ENCODE data around the gene HPS4.

HPS4 gene

DNA sequence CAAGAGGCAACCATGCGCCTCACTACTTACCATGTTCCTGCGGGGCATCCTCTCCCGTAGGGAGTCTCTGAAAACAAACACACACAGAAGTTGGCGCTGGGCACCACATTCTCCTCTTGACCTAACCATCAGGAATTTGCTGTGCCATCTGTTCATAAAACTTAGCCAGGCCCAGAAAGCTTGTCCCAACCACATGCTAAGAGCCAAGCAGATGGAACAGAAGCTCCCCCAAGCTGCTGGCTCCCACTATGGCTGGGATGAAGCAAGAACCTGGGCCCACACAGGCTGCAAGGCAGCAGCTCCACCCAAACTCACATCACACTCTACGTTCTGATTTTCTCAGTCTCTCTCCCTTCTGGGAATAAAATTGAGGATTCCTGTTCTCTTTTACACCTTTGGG, 17.4 kb downstream of the HPS4 start:
- no peak for DNase-seq (ENCODE audit: low read depth in 2 of 2)

DNA sequence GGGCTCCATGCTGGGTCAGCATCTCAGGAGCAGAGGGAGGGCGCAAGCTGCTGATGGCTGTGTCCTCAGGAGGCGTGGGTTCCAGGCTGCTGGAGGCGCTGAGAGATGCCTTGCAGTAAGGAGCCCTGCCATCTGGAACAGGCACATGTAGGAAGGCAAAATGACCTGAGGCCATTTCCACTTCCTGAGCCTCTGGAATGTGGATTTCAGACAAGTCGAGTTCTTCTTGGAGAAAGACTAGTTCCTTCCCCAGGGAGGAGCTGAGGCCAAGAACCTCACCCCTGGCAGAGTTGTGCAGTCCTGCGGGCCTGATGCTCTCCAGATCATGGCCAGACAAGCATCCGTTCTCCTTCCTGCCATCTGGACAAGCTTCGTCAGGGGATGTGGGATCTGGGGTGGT, 19.3 kb downstream of the HPS4 start:
- no peak for DNase-seq (ENCODE audit: low read depth in 2 of 2)

DNA sequence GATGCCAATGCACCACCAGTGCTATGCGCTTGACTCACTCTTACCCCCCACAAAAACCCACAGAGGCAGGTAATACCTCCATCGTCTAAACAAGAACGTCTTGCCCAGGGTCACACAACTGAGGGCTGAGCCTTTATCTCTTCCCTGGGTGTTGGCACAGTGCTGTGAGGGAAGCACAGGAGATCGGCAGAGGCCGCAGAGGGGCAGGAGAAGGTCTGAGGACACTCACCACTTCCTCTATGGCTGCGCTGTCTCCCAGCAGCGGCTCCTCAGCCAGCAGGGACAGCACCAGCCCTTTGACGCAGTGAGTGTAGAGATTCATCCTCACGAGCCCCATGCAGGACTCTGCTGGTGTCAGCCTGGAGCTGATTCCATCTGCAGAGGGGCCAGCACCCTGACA, 19.9 kb downstream of the HPS4 start:
- no peak for DNase-seq (ENCODE audit: low read depth in 2 of 2)

DNA sequence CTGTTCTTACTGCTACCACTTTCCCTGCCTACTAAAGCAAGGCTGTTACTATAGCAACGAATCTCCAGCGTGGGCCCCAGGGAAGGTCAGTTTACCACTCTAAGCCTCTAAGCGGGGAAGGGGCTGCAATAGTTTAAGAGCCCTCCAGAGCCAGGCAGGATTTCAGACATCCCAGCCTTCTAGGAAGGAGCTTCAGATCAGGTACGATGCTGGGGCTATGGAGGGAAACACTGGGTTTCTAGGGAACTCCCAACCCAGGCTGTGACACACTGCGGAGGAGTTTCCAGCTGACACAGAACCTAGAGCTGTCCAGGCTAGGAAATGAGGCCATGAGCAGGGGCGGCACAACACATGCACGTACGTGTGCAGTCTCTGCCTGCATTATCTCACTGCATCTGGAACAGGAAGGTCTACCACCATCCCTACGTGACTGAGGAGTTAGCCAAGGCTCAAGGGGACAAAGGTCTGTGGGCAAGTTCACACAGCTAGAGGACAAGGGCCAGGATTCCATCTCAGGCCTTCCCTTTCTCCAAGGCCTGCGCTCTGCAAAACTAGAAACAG, 20.4 kb downstream of the HPS4 start:
- no peak for DNase-seq (ENCODE audit: low read depth in 2 of 2)

DNA sequence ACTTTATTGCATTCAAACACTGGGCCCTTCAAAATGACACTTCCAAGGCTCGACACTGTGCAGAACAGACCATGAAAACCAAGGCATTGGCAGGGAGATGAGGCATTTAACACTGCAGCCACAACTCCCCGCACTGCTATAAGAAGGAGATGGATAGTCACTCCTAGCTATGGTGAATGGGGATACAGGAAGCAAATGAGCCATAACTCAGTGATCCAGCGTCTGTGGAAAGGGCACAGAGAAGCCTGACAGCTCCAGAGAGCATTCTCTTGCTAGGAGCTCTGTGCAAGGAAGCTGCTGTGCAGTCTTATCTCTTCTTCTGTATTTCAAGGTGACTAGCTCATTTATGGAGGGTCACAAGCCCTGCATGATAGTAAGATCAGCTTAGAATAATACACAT, 20.9 kb downstream of the HPS4 start:
- no peak for DNase-seq (ENCODE audit: low read depth in 2 of 2)

DNA sequence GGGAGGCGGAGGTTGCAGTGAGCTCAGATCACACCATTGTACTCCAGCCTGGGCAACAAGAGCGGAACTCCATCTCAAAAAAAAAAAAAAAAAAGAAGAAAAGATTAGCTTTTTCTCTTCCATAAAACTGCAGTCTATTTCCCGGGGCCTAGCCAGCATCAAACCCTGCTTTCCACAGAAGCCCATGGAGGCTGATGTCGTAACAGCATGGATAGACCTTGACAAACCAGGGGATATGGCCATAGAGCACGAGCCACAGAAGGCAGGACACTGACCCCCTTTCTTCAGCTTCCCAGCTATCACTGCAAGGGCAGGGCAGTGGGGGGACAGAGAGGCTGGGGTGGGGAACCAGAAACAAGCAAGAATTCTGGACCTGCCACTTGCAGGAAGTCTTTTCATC, 21.5 kb downstream of the HPS4 start:
- no peak for DNase-seq (ENCODE audit: low read depth in 2 of 2)

DNA sequence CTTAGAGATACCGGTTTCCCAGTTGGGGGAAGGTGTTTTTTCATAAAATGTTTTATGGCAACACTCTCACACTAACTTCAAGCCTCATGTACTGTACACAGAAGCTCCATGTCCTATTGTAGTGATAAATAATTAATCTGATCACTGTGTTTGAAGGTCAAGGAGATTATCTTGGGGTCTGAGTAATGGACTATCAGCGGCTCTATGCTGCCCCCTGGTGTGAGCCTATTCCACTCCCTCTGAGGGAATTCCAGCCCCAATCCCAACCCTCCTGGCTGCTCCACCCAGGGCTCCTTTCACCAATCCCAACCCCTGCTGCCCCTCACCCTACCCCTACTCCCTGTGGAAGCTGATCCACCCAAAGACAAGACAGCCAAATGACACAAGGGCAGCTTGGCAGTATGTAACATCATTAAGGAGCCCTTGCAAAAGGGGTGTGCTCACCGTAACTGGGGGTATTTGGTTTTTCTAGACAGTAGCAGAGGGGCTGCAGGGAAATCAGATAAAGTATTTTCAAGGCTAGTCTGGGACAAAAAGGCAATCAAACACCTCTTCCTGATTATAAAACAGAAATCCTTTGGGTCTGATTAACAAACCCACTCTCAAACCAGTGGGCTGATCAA, 22.3 kb downstream of the HPS4 start:
- DNase-seq (ENCODE audit: low read depth in 2 of 2): peak; percentile 30 to 50

DNA sequence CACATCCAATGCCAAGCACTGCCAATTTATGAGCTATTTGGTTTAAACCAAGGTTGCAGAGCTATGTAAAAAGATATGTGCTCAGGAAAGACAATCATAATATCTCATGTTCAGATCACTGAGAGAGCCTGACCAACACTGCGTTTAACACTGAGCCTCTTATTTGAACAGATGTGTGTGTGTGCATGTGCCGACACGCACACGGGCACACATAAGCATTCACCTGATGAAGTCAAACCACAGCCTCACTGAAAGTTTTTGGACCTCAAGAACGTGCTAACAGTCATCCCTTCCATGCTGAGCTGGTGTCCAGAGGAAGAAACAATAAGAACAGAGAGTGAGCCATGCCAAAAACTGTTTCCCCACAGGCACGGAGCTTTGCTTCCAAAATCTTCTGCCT, 23.4 kb downstream of the HPS4 start:
- no peak for DNase-seq (ENCODE audit: low read depth in 2 of 2)

DNA sequence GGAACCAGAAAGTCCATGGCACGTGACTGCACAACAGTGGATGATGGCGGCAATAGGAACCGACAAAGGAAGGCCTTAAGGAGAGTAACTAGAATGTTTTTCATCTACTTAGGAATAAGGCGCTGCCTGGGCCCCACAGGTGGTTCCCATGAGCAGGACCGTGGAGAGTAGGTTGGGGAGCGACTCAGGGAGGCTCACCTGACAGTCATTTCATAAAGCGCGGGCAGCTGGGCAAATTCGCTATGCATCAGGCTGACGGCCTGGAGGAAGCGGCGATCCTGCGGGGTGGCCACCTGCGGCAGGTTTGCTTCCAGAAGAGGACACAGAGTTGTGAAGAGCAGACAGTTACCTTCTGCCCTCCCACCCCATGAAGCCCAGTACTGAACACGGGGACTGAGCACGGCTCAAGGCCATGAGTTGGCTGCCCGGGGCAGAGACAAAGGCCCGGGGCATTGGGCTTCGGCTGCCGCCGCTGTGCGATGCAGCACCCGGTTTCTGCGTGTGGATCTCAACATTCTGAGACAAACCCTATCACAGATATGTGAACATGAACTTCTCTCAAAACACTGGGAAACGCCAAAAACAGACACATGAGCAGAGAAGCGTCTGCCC, 25.8 kb downstream of the HPS4 start:
- DNase-seq (ENCODE audit: low read depth in 2 of 2): no peak

DNA sequence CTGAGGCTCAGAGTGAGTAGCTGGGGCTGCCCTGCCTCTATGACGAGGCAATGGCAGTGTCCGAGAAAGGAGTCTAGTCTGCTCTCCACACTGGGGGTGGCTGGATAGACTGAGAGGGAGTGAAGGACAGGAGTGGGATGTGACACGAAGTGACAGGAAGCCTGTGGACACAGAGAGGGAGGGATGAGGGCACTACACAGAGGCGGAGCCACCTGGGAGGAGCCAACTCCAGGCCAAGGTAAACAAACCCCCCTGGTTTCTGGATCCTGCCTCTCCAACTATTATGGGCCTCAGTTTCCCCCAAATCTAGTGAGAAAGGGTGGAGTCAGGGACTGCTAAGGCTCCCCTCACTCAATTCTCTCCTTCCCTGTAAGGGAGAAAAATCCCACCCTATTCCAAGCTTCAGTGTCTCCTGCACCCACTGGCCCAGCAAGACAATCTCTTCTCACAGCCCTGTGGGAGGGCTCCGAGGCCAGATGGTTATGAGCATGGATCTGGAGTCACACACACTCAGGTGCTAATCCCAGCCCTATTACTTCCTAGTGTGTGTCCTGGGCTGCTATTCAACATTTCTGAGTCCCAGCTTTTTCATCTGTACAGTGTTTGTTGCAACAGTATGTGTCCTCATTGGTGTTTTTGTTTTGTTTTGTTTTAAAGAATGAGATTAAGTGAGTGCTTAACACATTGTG, 29.6 kb downstream of the HPS4 start:
- no peak for DNase-seq (ENCODE audit: low read depth in 2 of 2)

DNA sequence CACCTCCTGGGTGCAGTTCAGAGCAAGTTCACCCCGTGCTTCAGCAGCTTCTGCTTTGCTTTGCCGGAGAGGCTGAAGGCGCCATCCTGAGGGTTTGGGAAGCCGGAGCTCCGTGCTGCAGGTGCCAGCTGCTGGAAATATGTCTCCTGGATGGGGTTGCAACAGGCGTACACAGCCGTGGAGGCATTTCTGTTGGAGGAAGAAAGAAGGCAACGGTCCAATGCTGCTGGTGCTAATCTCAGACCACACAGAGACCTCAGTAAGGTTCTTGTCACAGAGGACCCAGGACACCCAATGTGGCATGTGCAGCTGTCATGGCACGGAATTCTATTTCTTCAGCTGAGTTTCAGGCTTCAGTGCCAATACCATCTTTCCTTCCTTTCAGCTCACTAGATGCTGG, 30.4 kb downstream of the HPS4 start:
- no peak for DNase-seq (ENCODE audit: low read depth in 2 of 2)

DNA sequence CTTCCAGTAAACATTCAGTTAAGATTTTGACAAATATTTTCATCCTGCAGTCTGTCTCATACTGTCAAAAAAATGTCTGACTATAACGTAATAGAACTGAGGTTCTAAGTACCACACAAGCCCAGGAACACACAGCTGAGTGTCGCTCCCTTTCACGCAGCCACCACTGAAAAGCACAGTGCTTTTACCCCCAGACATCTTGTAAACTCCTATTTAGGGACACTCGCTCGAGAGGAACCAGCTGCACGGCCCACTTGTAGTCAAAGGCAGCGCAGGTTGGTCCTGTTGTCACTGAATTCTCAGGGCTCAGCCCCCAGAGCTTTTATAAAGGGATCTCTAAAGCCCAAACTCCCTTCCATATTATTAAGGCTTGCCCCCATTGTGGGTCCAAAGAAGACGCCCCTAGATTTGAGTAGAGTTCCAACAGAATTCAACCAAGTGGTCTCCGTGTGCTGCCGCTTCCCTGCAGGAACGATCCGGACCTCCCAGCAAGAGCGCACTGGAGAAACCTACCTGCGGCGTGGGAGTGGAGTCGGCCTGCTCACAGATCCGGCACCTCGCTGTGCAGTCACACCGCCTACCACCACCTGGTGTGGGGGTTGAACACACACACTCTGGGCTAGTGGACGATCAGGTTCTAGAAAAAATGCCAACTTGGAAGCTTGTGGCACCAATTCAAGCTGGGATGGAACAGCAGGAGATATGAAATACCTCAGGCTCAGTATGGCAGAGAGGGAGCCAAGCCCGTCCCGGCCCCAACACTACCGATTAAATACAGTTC, 31.2 kb downstream of the HPS4 start:
- DNase-seq (ENCODE audit: low read depth in 2 of 2): no peak

DNA sequence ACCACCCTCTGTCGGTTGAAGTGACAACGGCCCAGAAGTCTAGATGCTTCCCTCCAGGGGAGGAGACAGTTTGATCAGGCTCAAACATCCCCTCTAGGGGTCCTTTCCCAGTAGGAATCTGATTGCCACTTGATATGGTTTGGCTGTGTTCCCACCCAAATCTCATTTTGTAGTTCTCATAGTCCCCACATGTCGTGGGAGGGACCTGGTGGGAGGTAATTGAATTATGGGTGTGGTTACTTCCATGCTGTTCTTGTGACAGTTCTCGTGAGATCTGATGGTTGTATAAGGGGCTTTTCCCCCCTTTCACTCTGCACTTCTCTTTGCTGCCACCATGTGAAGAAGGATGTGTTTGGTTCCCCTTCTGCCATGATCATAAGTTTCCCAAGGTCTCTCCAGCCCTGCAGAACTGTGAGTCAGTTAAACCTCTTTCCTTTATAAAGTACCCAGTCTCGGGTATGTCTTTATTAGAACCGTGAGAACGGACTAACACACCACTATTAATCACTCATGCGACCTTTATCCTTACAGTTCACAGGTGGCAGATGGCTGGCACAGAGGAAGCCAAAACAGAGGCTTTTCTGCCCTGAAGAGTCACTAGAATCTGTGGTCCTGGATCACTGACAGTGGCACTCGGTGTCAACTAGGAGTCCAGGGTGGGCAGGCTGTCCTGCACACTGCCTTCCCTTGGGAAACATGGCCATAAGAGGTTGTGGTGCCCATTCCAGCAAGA, 33.0 kb downstream of the HPS4 start:
- no peak for DNase-seq (ENCODE audit: low read depth in 2 of 2)

DNA sequence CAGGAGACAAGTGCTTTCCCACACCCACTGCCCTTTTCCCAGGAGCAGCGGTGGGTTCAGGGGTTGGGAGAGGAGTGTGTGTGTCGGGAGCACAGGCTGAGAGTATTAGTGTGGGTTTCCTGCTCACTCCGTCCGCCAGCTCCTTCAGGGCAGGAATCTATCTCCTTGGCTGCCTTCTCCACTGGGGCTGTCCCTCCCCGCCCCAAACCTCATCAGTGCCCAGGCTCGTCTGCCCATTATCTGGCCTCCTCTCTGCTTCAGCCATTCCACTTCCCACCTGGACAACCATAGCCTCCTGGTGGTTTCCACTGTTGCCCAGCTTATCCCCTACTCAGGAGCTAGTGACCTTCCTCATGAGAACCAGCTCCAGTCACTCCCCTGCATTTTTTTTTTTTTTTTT, 34.6 kb downstream of the HPS4 start:
- no peak for DNase-seq (ENCODE audit: low read depth in 2 of 2)

DNA sequence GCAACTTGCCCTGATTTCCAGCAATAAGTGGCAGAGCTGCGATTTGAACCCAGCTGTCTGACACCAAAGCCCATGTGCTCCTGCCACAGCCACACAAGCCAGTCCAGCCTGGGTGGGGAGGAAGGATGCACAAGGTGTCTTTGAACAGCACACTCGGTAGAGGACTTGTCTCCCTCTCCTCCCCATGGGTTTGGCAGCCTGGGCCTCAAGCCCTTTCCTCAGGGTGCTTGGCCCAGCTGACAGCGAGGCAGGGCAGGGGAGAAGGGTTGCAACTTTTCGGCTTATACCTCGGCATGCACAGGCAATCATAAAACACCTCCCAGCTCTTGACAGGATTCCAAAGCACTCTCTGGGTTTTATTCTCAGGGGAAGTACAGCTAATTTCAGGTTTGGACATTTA, 35.2 kb downstream of the HPS4 start:
- DNase-seq (ENCODE audit: low read depth in 2 of 2): no peak

DNA sequence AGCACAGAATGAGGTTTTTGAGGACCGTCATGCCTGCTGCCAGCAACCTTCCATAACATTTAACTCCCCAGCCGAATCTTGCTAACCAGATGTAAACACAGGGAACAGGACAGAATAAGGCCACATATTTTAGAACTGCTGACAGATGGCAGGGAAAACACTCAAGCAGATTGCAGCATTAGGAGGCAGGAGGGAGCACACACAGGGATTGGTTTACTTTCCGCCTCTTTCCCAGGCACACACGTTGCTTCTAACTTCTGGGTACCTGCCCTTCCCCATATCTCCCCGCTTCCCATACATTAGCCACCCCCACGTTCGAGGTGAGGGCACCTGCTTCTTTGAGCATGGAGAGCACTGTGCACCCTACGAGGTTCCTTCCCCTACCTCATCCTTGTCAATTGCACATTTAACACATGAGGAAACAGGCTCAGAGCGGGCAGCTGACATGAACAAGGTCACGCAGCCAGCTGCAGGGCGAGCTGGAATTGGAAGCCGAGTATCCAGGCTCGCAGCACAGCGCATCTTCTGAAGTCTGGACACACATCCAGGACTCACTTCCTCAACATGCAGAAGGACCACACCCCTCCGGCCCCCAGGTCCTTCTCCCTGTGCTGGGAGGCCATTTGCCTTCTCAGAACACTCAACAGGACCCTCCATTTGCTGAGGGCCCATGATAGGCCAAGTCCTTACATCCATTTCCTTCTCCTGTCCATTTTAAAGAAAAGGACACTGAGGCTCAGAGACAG, 35.8 kb downstream of the HPS4 start:
- DNase-seq (ENCODE audit: low read depth in 2 of 2): no peak

DNA sequence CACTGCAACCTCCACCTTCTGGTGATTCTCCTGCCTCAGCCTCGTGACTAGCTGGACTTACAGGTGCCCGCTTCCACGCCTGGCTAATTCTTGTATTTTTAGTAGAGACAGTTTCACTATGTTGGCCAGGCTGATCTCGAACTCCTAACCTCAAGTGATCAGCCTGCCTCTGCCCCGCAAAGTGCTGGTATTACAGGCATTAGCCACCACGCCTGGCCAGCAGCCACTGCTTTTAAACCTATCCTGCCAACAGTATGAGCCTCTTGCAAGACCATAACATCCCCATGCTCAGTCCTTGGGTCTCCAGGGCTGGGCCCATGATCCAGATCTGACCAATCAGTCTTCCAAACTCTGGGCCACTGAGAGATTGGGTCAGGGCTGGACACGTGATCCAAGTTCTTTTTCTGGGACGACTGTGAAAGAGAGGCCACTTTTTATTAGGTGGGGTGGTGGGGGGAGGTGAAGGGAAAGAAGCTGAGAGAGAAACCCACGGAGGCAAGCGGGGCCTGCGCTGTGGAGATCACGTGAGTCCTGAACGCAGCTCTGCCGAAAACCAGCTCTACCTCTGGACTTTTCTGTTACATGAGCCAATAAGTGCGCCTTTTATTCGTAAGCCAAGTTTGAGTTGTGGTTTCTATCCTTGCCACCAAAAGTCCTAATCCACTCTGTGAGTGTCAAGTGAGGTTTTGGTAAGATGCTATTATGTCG, 36.6 kb downstream of the HPS4 start:
- DNase-seq (ENCODE audit: low read depth in 2 of 2): no peak

DNA sequence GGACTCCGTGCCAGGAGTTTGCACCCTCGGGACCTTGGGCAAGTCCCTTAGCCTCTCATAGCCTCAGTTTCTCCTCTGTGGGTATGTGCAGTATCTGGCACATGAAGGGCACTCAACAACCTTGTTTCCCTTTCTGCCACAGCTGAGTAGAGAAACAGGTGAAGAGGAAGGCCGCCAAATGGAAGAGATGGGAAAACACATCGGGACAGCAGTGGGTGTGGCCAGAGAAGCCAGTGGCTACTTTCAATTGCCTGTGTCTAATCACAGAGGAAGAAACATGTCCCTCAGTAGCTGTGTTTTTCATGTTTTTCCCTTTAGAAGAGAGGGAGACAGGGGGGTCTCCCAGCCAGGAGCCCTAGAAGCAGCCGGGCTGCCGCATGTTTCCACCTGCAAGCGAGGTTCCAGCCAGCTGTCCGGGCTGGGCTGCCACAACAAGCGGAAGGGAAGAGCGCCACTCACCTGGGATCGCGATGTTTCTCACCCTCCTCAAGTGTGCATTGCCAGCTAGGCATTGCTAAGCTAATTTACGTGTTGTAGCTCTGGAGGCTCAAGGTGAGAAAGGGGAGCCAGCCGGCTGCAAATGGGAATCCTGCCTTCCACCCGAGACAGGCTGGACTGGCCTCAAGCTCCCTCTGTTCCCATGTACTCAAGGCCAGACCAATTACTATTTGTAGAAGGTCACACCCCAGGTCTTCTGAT, 37.9 kb downstream of the HPS4 start:
- no peak for DNase-seq (ENCODE audit: low read depth in 2 of 2)

DNA sequence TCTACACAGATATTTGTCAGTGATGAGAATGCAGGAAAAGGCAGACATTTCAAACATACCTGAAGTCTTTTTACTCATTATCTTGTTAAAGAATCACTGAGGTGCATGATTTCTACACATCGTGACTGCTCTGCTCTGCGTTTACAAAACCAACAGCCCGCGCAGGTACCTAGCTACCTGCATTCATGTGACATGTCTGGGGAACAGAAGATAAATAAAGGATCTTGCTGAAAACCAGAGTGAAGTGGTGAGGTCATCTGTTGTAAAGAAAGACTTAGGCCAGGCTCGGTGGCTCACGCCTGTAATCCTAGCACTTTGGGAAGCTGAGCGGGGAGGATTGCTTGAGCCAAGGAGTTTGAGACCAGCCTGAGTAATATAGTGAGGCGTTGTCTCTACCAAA, 38.8 kb downstream of the HPS4 start:
- DNase-seq (ENCODE audit: low read depth in 2 of 2): no peak

Data from stimulated activated CD4-positive, alpha-beta T cell treated with anti-CD3 and anti-CD28 coated beads, Interleukin-1b, Interleukin-23, amount 100 ng/mL, for 4 hours (primary cell).